Daoy (cell line): Measurements from ENCODE around the gene PPP2R3A. TPM values are rescaled to one million over a fixed set of nuclear protein-coding genes. Genes with fewer than 3 reads are reported as not detected.
"Not testable (repeated sequence)": the region's sequence is repeated elsewhere in the genome, so short reads cannot be mapped to it uniquely, and the experiment has no call there.

Experiments
- DNase-seq: peaks from one replicate; pipeline ENCODE4 v3.0.0-alpha.2; 2015; ENCODE audit warnings: low read depth
- total RNA-seq: library from RNA; depleted of rRNA; stranded (reverse); fragments of >200 nt; shearing (Covaris generic); gene quantifications from 2 replicates; pipeline ENCODE4 v1.2.3, GENCODE V29; 2014; rRNA removed

Gene PPP2R3A
- total RNA-seq, result 6.5 and 10.2 TPM in 2 replicates

- DNase-seq, result peak; percentile 93
These were observed at the start of gene PPP2R3A for GRCh38 chr3:135965506-135966270. TSS of gene PPP2R3A (plus strand) at chr3:135965728. CDS start at chr3:136001499, 35,771 bp downstream.

GRCh38 chr3:135916310-135916709 lies 49.2 kb upstream of the PPP2R3A start:
- DNase-seq, result no peak

GRCh38 chr3:135917076-135917475 lies 48.5 kb upstream of the PPP2R3A start:
- no peak for DNase-seq

- DNase-seq, result no peak
These were observed 47.5 kb upstream of the PPP2R3A start for GRCh38 chr3:135917927-135918597.

GRCh38 chr3:135918600-135918999 lies 46.9 kb upstream of the PPP2R3A start:
- no peak for DNase-seq

- no peak for DNase-seq
These were observed 45.3 kb upstream of the PPP2R3A start for GRCh38 chr3:135920275-135920674.

- no peak for DNase-seq
These were observed 42.7 kb upstream of the PPP2R3A start for GRCh38 chr3:135922903-135923250.

- DNase-seq, result no peak
These were observed 41.0 kb upstream of the PPP2R3A start for GRCh38 chr3:135924506-135924905.

- no peak for DNase-seq
These were observed 38.9 kb upstream of the PPP2R3A start for GRCh38 chr3:135926664-135927063.

GRCh38 chr3:135927155-135927554 lies 38.4 kb upstream of the PPP2R3A start:
- no peak for DNase-seq

GRCh38 chr3:135929670-135930069 lies 35.9 kb upstream of the PPP2R3A start:
- no peak for DNase-seq

- DNase-seq, result no peak
These were observed 35.3 kb upstream of the PPP2R3A start for GRCh38 chr3:135930255-135930654.

- not testable (repeated sequence) for DNase-seq
These were observed 30.4 kb upstream of the PPP2R3A start for GRCh38 chr3:135935171-135935570.

- not testable (repeated sequence) for DNase-seq
These were observed 27.8 kb upstream of the PPP2R3A start for GRCh38 chr3:135937766-135938165.

- DNase-seq, result no peak
These were observed 20.7 kb upstream of the PPP2R3A start for GRCh38 chr3:135944831-135945230.

GRCh38 chr3:135950941-135951340 lies 14.6 kb upstream of the PPP2R3A start:
- DNase-seq, result no peak

GRCh38 chr3:135964160-135964955 lies 1.2 kb upstream of the PPP2R3A start:
- no peak for DNase-seq

GRCh38 chr3:135965129-135965505 lies 411 bp upstream of the PPP2R3A start:
- DNase-seq, result no peak

- no peak for DNase-seq
These were observed 888 bp downstream of the PPP2R3A start for GRCh38 chr3:135966271-135966961.

- no peak for DNase-seq
These were observed 1.4 kb downstream of the PPP2R3A start for GRCh38 chr3:135966962-135967274.

GRCh38 chr3:135967867-135968266 lies 2.3 kb downstream of the PPP2R3A start:
- no peak for DNase-seq

GRCh38 chr3:135970506-135971116 lies 5.1 kb downstream of the PPP2R3A start:
- peak; percentile 66 for DNase-seq
